Nephron progenitor cell (in vitro differentiated cells): ENCODE measurements around the gene MAGI1.
A peak's percentile ranks its signal among the peaks of the same experiment; 100 is the strongest.

ENCODE experiments used
- DNase-seq: peaks from one replicate; pipeline ENCODE4 v3.0.0; 2021
- H3K27ac Mint-ChIP-seq: 2 replicates; pipeline ENCODE4 v1.8.0; 2021; ENCODE audit warnings: mild to moderate bottlenecking, moderate library complexity, mixed read lengths
- H3K27me3 Mint-ChIP-seq: 2 replicates; pipeline ENCODE4 v1.8.0; 2021; ENCODE audit warnings: mild to moderate bottlenecking, low read depth, mixed read lengths; ENCODE audit not compliant: poor library complexity
- H3K36me3 Mint-ChIP-seq: 2 replicates; pipeline ENCODE4 v1.8.0; 2021; ENCODE audit warnings: low read depth, mixed read lengths
- H3K4me1 Mint-ChIP-seq: 2 replicates; pipeline ENCODE4 v1.8.0; 2021; ENCODE audit warnings: mixed read lengths
- H3K4me3 Mint-ChIP-seq: 2 replicates; pipeline ENCODE4 v1.8.0; 2021; ENCODE audit warnings: mild to moderate bottlenecking, moderate library complexity, mixed read lengths
- H3K9me3 Mint-ChIP-seq: 2 replicates; pipeline ENCODE4 v1.8.0; 2021; ENCODE audit warnings: mild to moderate bottlenecking, moderate library complexity, mixed read lengths
- TF ChIP-seq, protein P1 (sequence below): fragments of 200-600 bp; sonication (generic); IDR thresholded peaks from 2 replicates; pipeline ENCODE4 v1.5.0; 2021; ENCODE audit warnings: antibody characterized with exemption

Gene MAGI1

GRCh38 chr3:65607101-65607500 is 431.6 kb downstream of the MAGI1 start:
- DNase-seq, result no peak
- Mint-ChIP-seq H3K4me3 (no peak overlapping the region), H3K27me3 (no peaks in the 10 kb centered on the region), H3K27ac (no peak overlapping the region), H3K36me3 (no peaks in the 10 kb centered on the region), H3K4me1 (no peaks in the 10 kb centered on the region), H3K9me3 (no peaks in the 10 kb centered on the region)
- TF ChIP-seq, protein P1, sequence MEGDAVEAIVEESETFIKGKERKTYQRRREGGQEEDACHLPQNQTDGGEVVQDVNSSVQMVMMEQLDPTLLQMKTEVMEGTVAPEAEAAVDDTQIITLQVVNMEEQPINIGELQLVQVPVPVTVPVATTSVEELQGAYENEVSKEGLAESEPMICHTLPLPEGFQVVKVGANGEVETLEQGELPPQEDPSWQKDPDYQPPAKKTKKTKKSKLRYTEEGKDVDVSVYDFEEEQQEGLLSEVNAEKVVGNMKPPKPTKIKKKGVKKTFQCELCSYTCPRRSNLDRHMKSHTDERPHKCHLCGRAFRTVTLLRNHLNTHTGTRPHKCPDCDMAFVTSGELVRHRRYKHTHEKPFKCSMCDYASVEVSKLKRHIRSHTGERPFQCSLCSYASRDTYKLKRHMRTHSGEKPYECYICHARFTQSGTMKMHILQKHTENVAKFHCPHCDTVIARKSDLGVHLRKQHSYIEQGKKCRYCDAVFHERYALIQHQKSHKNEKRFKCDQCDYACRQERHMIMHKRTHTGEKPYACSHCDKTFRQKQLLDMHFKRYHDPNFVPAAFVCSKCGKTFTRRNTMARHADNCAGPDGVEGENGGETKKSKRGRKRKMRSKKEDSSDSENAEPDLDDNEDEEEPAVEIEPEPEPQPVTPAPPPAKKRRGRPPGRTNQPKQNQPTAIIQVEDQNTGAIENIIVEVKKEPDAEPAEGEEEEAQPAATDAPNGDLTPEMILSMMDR, result no peak

- H3K4me1 Mint-ChIP-seq, result no peaks in the 10 kb centered on the region
- DNase-seq, result no peak
- no peaks in the 10 kb centered on the region for H3K9me3 Mint-ChIP-seq
- TF ChIP-seq, protein P1, result no peak
- H3K4me3 Mint-ChIP-seq, result no peak overlapping the region
- no peaks in the 10 kb centered on the region for H3K36me3 Mint-ChIP-seq
- no peak overlapping the region for H3K27ac Mint-ChIP-seq
- peaks cover 5% of the 10 kb centered on the region for H3K27me3 Mint-ChIP-seq
Measured at GRCh38 chr3:65605876-65606432, 432.8 kb downstream of the MAGI1 start.

- Mint-ChIP-seq H3K36me3 (no peaks in the 10 kb centered on the region), H3K4me3 (no peak overlapping the region), H3K9me3 (no peaks in the 10 kb centered on the region), H3K27ac (no peak overlapping the region), H3K4me1 (no peaks in the 10 kb centered on the region), H3K27me3 (peaks cover 5% of the 10 kb centered on the region)
- TF ChIP-seq, protein P1, result no peak
- no peak for DNase-seq
Measured at GRCh38 chr3:65604863-65605526, 433.7 kb downstream of the MAGI1 start.

- TF ChIP-seq, protein P1, result no peak
- Mint-ChIP-seq H3K4me1 (no peaks in the 10 kb centered on the region), H3K27ac (no peak overlapping the region), H3K27me3 (peaks cover 10% of the 10 kb centered on the region), H3K36me3 (no peaks in the 10 kb centered on the region), H3K9me3 (no peaks in the 10 kb centered on the region), H3K4me3 (no peak overlapping the region)
- no peak for DNase-seq
Measured at GRCh38 chr3:65603631-65604030, 435.1 kb downstream of the MAGI1 start.

DNA sequence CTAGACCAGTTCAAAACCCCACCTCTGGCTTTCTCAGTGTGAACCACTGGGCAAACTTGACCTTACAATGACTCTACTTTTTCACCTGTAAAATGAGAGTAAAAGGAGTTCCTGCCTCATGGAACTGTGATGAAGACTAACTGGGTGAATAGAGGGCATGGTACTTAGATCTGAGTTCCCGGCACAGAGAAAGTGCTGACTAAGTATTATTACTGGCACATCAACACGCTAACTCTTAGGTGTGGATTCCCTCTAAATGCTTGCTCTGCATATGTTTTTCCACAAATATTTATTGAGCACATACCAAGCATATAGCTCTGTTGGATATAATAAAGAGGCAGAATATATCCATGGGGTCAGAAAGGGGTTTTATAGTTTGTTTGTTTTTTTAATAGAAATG is 437.8 kb downstream of the MAGI1 start:
- H3K27me3 Mint-ChIP-seq, result peaks cover 10% of the 10 kb centered on the region
- no peaks in the 10 kb centered on the region for H3K36me3 Mint-ChIP-seq
- TF ChIP-seq, protein P1, result no peak
- no peak overlapping the region for H3K4me3 Mint-ChIP-seq
- no peaks in the 10 kb centered on the region for H3K9me3 Mint-ChIP-seq
- H3K27ac Mint-ChIP-seq, result no peak overlapping the region
- H3K4me1 Mint-ChIP-seq, result peaks cover 13% of the 10 kb centered on the region
- no peak for DNase-seq

DNA sequence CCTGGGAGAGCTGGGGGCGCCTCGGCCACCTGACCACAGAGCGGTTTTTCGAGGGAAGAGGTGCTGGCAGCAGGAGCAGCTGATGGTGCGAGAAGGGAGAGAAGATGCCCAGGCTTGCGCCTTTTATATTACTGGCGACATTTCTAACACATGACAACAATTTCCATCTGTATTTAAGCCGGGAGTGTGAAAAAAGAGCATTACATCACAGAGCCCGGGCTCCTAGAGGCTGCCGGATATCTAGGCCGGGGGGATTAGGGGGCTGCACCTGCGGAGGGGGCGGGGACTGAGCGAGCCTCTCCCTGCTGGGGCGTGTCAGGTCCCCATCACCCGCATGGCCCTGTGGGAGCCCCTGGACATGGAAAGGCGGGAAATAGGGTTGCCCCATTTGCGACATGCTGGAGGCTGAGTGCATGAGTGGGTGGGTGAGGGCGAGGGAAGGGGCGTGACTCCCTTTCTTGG is 440.7 kb downstream of the MAGI1 start:
- peak; percentile 40 for DNase-seq
- Mint-ChIP-seq H3K27me3 (peaks cover 10% of the 10 kb centered on the region), H3K27ac (no peak overlapping the region), H3K4me1 (peaks cover 42% of the 10 kb centered on the region), H3K36me3 (no peaks in the 10 kb centered on the region), H3K9me3 (no peaks in the 10 kb centered on the region), H3K4me3 (peak overlapping the region; percentile 89)
- TF ChIP-seq, protein P1, result no peak
